ENCODE data around the gene NOTCH1.

DNA sequence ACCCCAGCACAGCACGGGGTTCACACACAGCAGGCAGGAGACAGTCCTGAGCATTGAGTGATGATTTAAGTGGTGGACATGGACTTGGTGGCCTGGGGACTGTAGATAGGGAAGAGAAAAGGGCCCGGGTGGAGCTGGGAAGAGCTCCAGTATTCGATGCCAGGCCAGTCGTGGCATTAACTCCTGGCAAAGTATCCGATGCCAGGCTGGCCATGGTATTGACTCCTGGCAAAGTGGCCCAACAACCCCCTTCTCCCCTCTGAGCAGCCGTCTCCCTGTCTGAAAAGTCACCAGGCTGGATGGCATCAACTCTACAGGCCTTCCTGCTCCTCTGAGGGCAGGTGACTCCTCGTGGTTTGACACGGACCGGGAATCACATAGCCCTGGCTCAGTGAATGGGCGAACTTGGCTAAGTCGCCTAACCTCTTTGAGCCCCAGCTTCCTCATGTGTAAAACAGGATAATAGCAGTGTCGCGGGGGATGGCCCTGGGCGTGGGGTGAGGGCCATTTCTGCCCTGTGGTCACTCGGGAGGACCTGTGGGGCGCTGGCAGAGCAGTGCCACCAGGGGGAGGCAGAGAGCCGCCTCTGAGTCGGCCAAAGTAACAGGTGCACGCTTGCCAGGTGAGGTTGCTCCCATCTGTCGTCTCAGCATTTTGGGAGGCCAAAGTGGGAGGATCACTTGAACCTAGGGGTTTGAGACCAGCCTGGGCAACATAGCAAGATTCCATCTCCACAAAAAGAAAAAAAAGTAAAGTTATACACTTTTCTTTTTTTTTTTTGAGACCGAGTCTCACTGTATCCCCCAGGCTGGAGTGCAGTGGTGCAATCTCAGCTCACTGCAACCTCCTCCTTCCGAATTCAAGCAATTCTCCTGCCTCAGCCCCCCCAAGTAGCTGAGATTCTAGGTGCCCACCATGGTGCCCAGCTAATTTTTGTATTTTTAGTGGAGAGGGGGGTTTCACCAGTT is 57.3 kb downstream of the NOTCH1 start:
- no peak for TF ChIP-seq TEAD4 (CRISPR knock-in tag; IDR thresholded peaks at IDR 0.05)
- no peak for TF ChIP-seq ESRRA (CRISPR knock-in tag; IDR thresholded peaks at IDR 0.05; ENCODE audit: borderline replicate concordance)
- TF ChIP-seq, protein P1, sequence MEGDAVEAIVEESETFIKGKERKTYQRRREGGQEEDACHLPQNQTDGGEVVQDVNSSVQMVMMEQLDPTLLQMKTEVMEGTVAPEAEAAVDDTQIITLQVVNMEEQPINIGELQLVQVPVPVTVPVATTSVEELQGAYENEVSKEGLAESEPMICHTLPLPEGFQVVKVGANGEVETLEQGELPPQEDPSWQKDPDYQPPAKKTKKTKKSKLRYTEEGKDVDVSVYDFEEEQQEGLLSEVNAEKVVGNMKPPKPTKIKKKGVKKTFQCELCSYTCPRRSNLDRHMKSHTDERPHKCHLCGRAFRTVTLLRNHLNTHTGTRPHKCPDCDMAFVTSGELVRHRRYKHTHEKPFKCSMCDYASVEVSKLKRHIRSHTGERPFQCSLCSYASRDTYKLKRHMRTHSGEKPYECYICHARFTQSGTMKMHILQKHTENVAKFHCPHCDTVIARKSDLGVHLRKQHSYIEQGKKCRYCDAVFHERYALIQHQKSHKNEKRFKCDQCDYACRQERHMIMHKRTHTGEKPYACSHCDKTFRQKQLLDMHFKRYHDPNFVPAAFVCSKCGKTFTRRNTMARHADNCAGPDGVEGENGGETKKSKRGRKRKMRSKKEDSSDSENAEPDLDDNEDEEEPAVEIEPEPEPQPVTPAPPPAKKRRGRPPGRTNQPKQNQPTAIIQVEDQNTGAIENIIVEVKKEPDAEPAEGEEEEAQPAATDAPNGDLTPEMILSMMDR (IDR thresholded peaks at IDR 0.05), result peak; percentile 95
- TF ChIP-seq, protein P2, sequence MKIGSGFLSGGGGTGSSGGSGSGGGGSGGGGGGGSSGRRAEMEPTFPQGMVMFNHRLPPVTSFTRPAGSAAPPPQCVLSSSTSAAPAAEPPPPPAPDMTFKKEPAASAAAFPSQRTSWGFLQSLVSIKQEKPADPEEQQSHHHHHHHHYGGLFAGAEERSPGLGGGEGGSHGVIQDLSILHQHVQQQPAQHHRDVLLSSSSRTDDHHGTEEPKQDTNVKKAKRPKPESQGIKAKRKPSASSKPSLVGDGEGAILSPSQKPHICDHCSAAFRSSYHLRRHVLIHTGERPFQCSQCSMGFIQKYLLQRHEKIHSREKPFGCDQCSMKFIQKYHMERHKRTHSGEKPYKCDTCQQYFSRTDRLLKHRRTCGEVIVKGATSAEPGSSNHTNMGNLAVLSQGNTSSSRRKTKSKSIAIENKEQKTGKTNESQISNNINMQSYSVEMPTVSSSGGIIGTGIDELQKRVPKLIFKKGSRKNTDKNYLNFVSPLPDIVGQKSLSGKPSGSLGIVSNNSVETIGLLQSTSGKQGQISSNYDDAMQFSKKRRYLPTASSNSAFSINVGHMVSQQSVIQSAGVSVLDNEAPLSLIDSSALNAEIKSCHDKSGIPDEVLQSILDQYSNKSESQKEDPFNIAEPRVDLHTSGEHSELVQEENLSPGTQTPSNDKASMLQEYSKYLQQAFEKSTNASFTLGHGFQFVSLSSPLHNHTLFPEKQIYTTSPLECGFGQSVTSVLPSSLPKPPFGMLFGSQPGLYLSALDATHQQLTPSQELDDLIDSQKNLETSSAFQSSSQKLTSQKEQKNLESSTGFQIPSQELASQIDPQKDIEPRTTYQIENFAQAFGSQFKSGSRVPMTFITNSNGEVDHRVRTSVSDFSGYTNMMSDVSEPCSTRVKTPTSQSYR (CRISPR knock-in tag; IDR thresholded peaks at IDR 0.05), result no peak
- TF ChIP-seq SMAD4 (CRISPR knock-in tag; IDR thresholded peaks at IDR 0.05), result no peak
- no peak for TF ChIP-seq NFYB (CRISPR knock-in tag; conservative IDR thresholded peaks at IDR 0.05; ENCODE audit: low read depth)

All from WTC11 (cell line).